Measurements from ENCODE around the gene KCNH3. TPM values are rescaled to one million over a fixed set of nuclear protein-coding genes. Genes with fewer than 3 reads are reported as not detected.

The KCNH3 gene
- total and polyA plus RNA-seq, 8 donors, result 0.55 to 3.2 (median 1.2) TPM

GRCh38 chr12:49578471-49579112, 39.8 kb downstream of the KCNH3 start:
- DNase-seq (no peak), ATAC-seq (no peak), FAIRE-seq (no peak)
- Histone ChIP-seq H3K4me3 (no peak overlapping the region), H3K27me3 (no peaks in the 10 kb centered on the region), H3K9me3 (no peaks in the 10 kb centered on the region), H3K4me1 (peaks cover 0 to 4% (median 4%) of the 10 kb centered on the region in 3 donors), H3K27ac (no peak overlapping the region), H3K36me3 (peaks cover 0 to 3% (median 0%) of the 10 kb centered on the region in 3 donors)
- intact Hi-C loops (cut with DNase I), result loop anchor here in 2 of 3 donors (10.0 kb wide), 2 partner anchors 214 to 224 kb away; partner anchors contain the start of gene SPATS2 (in 1 of the 2)
- WGBS, 2 donors, result 80 to 83% methylated on average over 13 of the region's 13 CpGs
- no peak for TF ChIP-seq CTCF (IDR thresholded peaks at IDR 0.05)

GRCh38 chr12:49580572-49581535, 42.0 kb downstream of the KCNH3 start:
- intact Hi-C loops (cut with DNase I), result no loop called here
- H3K4me1 ChIP-seq, result peaks cover 0 to 4% (median 4%) of the 10 kb centered on the region in 3 donors
- 21 to 28% methylated on average over 8 of the region's 8 CpGs for WGBS, 2 donors
- FAIRE-seq (no peak), DNase-seq (peak; percentile 72 to 83 (median 78)), ATAC-seq (peak; percentile 90 to 99 (median 94))
- H3K27ac ChIP-seq, result no peak overlapping the region
- peak; percentile 67 to 74 (median 71) for TF ChIP-seq CTCF (IDR thresholded peaks at IDR 0.05)
- H3K4me3 ChIP-seq, result no peak overlapping the region
- H3K36me3 ChIP-seq, result no peaks in the 10 kb centered on the region
- no peaks in the 10 kb centered on the region for H3K27me3 ChIP-seq
- no peaks in the 10 kb centered on the region for H3K9me3 ChIP-seq

- intact Hi-C loops (cut with DNase I), result no loop called here
- H3K27ac ChIP-seq, result no peak overlapping the region
- peaks cover 0 to 4% (median 4%) of the 10 kb centered on the region in 3 donors for H3K4me1 ChIP-seq
- WGBS, 2 donors, result 94 to 100% methylated on average over 1 of the region's 1 CpG
- FAIRE-seq, result no peak
- no peaks in the 10 kb centered on the region for H3K9me3 ChIP-seq
- H3K36me3 ChIP-seq, result no peaks in the 10 kb centered on the region
- ATAC-seq, result no peak
- no peak for DNase-seq
- no peak overlapping the region for H3K4me3 ChIP-seq
- no peak for TF ChIP-seq CTCF (IDR thresholded peaks at IDR 0.05)
- no peaks in the 10 kb centered on the region for H3K27me3 ChIP-seq
Observed at GRCh38 chr12:49582201-49582600, 43.4 kb downstream of the KCNH3 start.

- no peaks in the 10 kb centered on the region for H3K36me3 ChIP-seq
- TF ChIP-seq CTCF (IDR thresholded peaks at IDR 0.05), result no peak
- H3K27me3 ChIP-seq, result no peaks in the 10 kb centered on the region
- H3K4me3 ChIP-seq, result no peak overlapping the region
- intact Hi-C loops (cut with DNase I), result no loop called here
- FAIRE-seq (no peak), ATAC-seq (no peak), DNase-seq (no peak)
- H3K27ac ChIP-seq, result no peak overlapping the region
- H3K4me1 ChIP-seq, result peaks cover 0 to 4% (median 4%) of the 10 kb centered on the region in 3 donors
- H3K9me3 ChIP-seq, result no peaks in the 10 kb centered on the region
- 27 to 29% methylated on average over 4 of the region's 4 CpGs for WGBS, 2 donors
Observed at GRCh38 chr12:49582850-49583249, 44.0 kb downstream of the KCNH3 start.
